Measurements from ENCODE around the gene PPP1R37.

Gene PPP1R37
- total RNA-seq, result 28.0 reads per million, percentile 54 among the genes with 10 or more reads in this experiment

DNA sequence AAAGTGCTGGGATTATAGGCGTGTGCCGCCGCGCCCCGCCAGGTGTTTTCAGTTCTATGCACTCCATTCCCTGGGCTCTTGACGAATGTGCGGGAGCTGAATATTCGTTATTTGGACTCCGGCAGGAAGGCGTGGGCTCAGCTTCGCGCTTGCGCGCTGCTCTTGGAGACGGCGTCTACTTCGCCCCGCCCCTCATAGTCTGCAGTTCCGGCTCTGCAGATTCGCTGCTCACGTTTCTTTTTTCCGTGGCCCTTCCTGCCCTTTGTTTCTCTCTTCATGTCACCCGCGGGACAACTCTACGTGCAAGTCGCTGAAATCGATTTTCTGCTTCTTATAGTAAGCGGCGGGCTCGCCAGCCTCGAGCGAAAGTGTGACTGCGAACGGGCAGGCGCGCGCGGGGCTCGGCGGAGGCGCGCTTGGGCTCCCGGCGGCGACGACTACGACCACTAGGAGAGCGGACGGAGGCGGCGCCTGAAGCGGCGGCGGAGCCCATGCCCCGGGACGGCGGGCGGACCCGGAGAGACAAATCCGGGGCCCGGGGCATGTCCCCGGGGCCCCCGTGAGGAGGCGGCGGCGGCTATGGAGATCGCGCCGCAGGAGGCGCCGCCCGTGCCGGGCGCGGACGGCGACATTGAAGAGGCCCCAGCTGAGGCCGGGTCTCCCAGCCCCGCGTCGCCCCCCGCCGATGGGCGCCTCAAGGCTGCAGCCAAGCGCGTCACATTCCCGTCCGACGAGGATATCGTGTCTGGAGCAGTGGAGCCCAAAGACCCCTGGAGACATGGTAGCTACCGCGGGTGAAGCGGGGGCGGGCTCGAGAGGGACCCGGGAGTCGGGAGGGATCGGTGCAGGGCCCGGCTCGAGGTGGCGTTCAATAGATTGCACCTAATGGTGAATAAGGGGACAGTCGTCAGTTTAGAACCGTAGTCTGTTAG is at the start of gene PPP1R37:
Gene PPP1R37, plus strand, starts transcription at position 433 of the 932 bp plus-strand sequence. Its CDS starts 147 bp downstream, at position 580.
- peak; percentile 92 for DNase-seq

- DNase-seq, result no peak
Measured at GRCh38 chr19:45045671-45046353, 47.2 kb upstream of the PPP1R37 start.

GRCh38 chr19:45046355-45046754 is 46.6 kb upstream of the PPP1R37 start:
- no peak for DNase-seq

DNA sequence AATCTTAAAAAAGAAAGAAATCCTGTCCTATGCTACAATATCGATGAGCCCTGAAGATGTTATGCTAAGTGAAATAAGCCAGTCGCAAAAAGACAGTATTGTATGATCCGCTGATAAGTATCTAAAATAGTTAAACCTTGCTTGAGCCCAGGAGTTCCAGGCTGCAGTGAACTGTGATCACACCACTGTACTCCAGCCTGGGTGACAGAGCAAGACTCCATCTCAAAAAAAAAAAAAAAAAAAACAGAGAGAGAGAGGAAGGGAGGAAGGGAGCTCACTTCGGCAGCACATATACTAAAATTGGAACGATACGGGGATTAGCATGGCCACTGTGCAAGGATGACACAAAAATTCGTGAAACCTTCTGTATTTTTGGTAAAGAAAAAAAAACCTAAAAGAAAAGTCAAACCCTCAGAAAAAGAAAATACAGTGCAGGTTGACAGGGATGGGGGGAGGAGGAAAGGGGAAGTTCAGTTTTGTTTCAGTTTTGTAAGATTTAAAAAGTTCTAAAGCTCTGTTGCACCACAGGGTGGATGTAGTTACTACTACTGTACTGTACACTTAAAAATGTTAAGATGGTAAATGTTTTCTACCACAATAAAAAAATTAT is 45.7 kb upstream of the PPP1R37 start:
- no peak for DNase-seq

- no peak for DNase-seq
Measured at GRCh38 chr19:45049073-45049736, 43.8 kb upstream of the PPP1R37 start.

GRCh38 chr19:45050036-45050435 is 42.9 kb upstream of the PPP1R37 start:
- DNase-seq, result no peak

GRCh38 chr19:45051929-45052579 is 40.9 kb upstream of the PPP1R37 start:
- no peak for DNase-seq

GRCh38 chr19:45056831-45057230 is 36.1 kb upstream of the PPP1R37 start:
- DNase-seq, result no peak

DNA sequence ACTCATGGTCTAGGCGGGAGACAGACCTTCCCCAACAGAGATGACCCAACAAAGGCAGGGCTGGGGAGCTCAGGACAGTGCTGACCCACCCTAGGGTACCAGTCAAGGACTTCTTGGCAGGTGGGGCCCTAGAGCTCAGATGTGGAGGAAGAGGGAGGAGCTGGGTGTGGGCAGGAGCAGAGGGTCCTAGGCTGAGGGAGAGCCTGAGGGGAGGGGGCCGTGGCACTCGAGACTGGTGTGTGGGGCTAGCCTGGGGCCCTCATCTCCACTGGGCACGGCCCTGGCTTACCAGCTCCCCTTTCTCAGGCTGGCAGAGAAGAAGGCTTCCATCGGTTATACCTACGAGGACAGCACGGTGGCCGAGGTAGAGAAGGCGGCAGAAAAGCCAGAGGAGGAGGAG is 35.5 kb upstream of the PPP1R37 start:
- DNase-seq, result no peak

- DNase-seq, result no peak
Measured at GRCh38 chr19:45058622-45059159, 34.3 kb upstream of the PPP1R37 start.

DNA sequence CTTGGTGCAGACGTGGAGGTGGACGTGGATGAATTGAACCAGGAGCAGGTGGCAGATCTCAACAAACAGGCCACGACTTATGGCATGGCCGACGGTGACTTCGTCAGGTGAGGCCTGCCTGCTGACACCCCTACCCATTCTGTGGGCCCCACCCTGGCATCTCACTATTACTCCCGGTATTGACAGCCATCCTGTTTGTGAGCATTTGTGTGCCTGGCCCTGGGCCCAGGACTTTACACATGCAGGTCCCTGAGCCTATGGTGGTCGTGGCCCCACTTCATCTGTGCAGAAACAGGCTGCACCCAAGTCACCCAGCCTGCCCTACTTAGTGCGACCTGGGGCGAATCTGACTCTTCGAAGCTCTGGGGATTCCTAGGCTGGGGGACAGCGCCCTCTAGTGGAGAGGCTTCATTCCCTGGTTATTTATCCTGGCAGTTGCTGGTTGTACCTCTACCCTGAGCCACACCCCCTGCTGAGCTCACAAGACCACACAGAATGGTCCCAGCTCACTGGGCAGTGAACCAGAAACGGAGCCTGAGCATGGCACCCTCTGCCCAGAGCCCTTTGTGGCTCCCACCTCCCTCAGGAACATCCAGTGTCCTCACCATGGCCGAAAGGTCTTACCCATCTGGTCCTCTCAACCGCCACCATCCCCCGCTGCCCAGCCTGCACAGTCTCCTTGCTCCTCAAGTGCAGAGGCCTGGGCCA is 33.6 kb upstream of the PPP1R37 start:
- peak; percentile 86 for DNase-seq

DNA sequence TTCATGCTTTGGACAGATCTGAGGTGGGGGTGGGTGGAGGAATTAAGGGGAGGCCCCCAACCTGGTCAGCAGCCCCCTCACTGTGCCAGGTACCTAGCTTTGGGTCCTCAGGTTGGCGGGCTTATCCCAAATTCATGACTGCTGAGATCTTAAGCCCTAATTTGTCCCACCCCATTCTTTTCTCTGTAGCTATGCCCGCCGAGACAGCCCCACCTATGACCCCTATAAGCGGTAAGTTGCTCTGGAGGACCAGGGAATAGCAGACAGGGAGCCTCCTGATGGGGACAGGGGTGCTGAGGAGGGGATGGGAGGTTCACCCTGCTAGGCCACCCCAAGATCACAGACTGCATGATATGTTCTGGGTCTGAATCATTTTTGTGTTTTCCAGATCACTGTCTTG is 31.0 kb upstream of the PPP1R37 start:
- DNase-seq, result no peak

- DNase-seq, result no peak
Measured at GRCh38 chr19:45063851-45064801, 28.9 kb upstream of the PPP1R37 start.

DNA sequence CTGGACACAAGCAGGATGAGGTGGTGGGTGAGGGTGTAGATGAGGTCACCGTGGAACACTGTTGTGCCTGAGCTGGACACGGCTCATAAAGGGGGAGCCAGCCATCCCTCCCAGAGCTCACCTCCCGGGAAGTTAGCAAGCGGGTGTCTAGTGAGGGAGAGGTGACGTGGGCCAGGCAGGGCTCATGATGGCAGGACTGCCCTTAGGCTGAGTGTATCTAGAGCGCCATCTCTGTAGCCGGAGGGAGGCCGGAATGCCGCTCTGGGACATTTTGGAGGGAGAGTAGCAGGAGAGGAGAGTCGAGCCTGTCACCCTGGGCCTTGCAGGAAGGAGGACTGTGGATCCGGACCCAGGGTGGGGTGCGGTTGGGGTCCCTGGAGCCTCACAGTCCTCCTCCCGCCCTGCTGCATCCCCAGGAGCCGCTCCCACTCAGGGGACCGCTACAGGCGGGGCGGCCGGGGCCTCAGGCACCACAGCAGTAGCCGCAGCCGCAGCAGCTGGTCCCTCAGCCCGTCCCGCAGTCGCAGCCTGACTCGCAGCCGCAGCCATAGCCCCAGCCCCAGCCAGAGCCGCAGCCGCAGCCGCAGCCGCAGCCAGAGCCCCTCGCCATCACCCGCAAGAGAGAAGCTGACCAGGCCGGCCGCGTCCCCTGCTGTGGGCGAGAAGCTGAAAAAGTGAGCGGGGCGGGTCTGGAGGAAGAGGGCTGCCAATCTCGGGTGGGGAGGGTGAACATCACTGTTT is 25.9 kb upstream of the PPP1R37 start:
- DNase-seq, result no peak

GRCh38 chr19:45068041-45068440 is 24.9 kb upstream of the PPP1R37 start:
- no peak for DNase-seq

GRCh38 chr19:45069056-45069455 is 23.9 kb upstream of the PPP1R37 start:
- DNase-seq, result no peak

GRCh38 chr19:45070214-45070613 is 22.8 kb upstream of the PPP1R37 start:
- DNase-seq, result no peak

GRCh38 chr19:45070861-45071544 is 22.0 kb upstream of the PPP1R37 start:
- DNase-seq, result no peak

DNA sequence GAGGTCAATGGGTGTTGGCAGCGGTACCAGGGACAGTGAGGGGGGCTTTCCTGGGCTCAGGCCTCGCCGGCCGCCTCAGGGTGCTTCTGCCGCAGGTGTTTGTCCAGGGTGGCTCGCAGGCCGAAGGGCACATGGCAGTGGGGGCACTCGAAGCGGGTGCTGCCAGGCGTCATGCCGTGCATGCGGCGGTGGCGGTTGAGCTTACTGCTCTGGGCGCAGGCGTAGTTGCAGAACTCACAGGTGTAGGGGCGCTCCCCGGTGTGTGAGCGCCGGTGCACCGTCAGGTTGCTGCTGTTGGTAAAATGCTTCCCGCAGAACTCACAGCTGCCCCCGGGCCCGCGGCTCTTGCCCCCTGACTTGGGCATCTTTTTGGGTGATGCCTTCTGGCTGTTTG is 21.4 kb upstream of the PPP1R37 start:
- no peak for DNase-seq

Data from effector CD4-positive, alpha-beta T cell (primary cell).